ENCODE results near the gene TRIM31. TPM values are rescaled to one million over a fixed set of nuclear protein-coding genes. Genes with fewer than 3 reads are reported as not detected.

TRIM31 gene
- total RNA-seq, 1 experiment from 2014 or later = not detected

- H3K79me1 ChIP-seq (ENCODE audit: insufficient read depth, low read depth, low read length, poor library complexity, severe bottlenecking) = no peaks in the 10 kb centered on the region
- H3K4me1 ChIP-seq (ENCODE audit: insufficient read depth, low read length) = no peaks in the 10 kb centered on the region
- H3K14ac ChIP-seq (ENCODE audit: insufficient read depth, low read length) = peak overlapping the region; percentile 53; the same call in 1 of the 2 replicates
- TF ChIP-seq CTCF (conservative IDR thresholded peaks at IDR 0.05) = no peak
- Mint-ChIP-seq H3K36me3 (ENCODE audit: insufficient read depth in 1 of 3, low read depth in 3 of 3) (no peaks in the 10 kb centered on the region), H3K4me1 (peaks cover 5 to 12% of the 10 kb centered on the region in 2 experiments), H3K9me3 (no peaks in the 10 kb centered on the region), H3K27me3 (ENCODE audit: low read depth) (peaks cover 85% of the 10 kb centered on the region), H3K27ac (no peak overlapping the region), H3K4me3 (peak overlapping the region; percentile 73 to 90)
- no peak overlapping the region for H2BK20ac ChIP-seq (ENCODE audit: low read depth, low read length, poor library complexity, severe bottlenecking)
- H2AFZ ChIP-seq (ENCODE audit: low read length) = no peak overlapping the region
- H3K23ac ChIP-seq (ENCODE audit: insufficient read length, low read depth, low read length) = no peak overlapping the region
- no peak overlapping the region for H2BK15ac ChIP-seq (ENCODE audit: low read depth, low read length)
- H4K91ac ChIP-seq (ENCODE audit: insufficient read length, low read depth, low read length) = no peak overlapping the region
- H4K8ac ChIP-seq (replicated peaks; ENCODE audit: insufficient read length, low read depth, low read length) = no peak overlapping the region
- H3K27me3 ChIP-seq (ENCODE audit: insufficient read depth, low read length) = peaks cover 23% of the 10 kb centered on the region; the same call in 1 of the 2 replicates
- no peak overlapping the region for H3K18ac ChIP-seq (ENCODE audit: insufficient read length, low read depth, low read length)
- no peaks in the 10 kb centered on the region for H3K9me3 ChIP-seq (ENCODE audit: control insufficient read depth, low read depth, low read length)
- no peak overlapping the region for H3K27ac ChIP-seq (ENCODE audit: insufficient read length, low read depth, low read length)
- H3K79me2 ChIP-seq (ENCODE audit: insufficient read depth, low read length) = no peaks in the 10 kb centered on the region
- no peaks in the 10 kb centered on the region for H4K20me1 ChIP-seq (ENCODE audit: control insufficient read depth, insufficient read depth, insufficient read length)
- no peak overlapping the region for H2BK120ac ChIP-seq (ENCODE audit: low read depth, low read length, poor library complexity, severe bottlenecking)
- peak overlapping the region; percentile 76 for H3K4me2 ChIP-seq (ENCODE audit: insufficient read depth, insufficient read length, low read length)
- no peak overlapping the region for H3K9ac ChIP-seq (ENCODE audit: extremely low read depth, insufficient read length, low read length)
- no peak overlapping the region for H2BK12ac ChIP-seq (ENCODE audit: insufficient read length, low read depth, low read length)
- no peak overlapping the region for H2AK5ac ChIP-seq (ENCODE audit: insufficient read length, low read length)
- H3T11ph ChIP-seq (ENCODE audit: low read length) = no peak overlapping the region
- no peak overlapping the region for H2BK5ac ChIP-seq (ENCODE audit: insufficient read length, low read length)
- no peak overlapping the region for H3K56ac ChIP-seq (ENCODE audit: insufficient read length, low read depth, low read length)
- no peak overlapping the region for H3K4ac ChIP-seq (ENCODE audit: low read depth, low read length)
- H3K23me2 ChIP-seq (ENCODE audit: insufficient read length, low read depth, low read length, poor library complexity, severe bottlenecking) = peaks cover 11% of the 10 kb centered on the region
- H4K5ac ChIP-seq (ENCODE audit: insufficient read length, low read depth, low read length) = no peak overlapping the region
- peak; percentile 73 for DNase-seq
- WGBS (ENCODE audit: extremely low coverage, insufficient read length, low lambda C conversion rate) = no CpG with 5 or more reads among the region's 50 CpGs
Measured at GRCh38 chr6:30127238-30128093, 14.6 kb upstream of the TRIM31 start.
